ENCODE measurements around the gene FKBP8. TPM values are rescaled to one million over a fixed set of nuclear protein-coding genes. Genes with fewer than 3 reads are reported as not detected.

Gene FKBP8
- total RNA-seq, 1 donor from 2014 or later: 246 TPM

DNA sequence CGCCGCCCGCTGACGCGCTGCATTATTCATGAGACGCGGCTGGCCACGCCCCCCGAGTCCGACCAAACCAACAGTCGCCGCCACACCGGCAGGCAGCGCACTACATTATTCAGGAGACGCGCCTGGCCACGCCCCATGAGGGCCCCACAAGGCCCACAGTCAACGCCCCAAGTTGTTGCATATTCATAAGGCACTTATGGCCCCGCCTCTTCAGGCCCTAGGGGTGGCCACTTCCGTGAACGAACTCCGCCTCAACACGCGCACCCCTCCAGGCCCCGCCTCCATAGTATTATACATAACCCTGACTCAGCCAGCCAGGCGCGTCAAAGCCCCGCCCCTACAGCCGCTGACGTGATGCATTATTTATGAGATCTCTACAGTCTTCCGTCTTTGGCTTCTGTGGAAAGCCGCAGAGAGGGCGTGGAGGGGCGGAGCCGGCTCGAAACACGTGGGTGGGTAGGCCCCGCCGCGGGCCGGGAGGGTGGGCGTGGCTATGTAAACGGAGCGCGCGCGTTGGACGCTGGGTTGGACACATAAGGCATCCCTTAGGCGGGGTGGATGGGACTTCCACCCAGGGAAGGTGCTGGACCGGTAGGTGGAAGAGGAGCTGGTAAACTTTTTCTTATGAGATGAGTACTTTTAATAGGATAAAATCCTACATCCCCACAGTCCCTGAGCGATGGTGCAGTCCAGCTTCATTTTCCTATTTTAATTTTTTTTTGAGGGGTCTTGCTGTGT, 21.1 kb downstream of the FKBP8 start:
- H3K9ac ChIP-seq (ENCODE audit: low read length): peak overlapping the region; percentile 100
- no peaks in the 10 kb centered on the region for H3K9me3 Mint-ChIP-seq (ENCODE audit: unreplicated experiment)
- H2AFZ ChIP-seq (ENCODE audit: low read depth, low read length): peak overlapping the region; percentile 40

GRCh38 chr19:18521692-18522123, 21.7 kb downstream of the FKBP8 start, which contains the start of gene ELL:
Gene ELL (minus strand): TSS chr19:18522070. CDS start chr19:18522055, 15 bp downstream.
- peaks cover 4% of the 10 kb centered on the region for H3K4me1 Mint-ChIP-seq (ENCODE audit: low read depth, unreplicated experiment)
- H3K27me3 ChIP-seq (ENCODE audit: insufficient read depth, low read length): no peaks in the 10 kb centered on the region
- no peak for DNase-seq (ENCODE audit: low read depth)
- peak within 1 kb of the TSS; percentile 98 for H3K27ac Mint-ChIP-seq (ENCODE audit: unreplicated experiment)
- no peaks in the 10 kb centered on the region for H3K36me3 ChIP-seq (ENCODE audit: insufficient read depth, low read length)
- H3K36me3 Mint-ChIP-seq (ENCODE audit: low read depth, unreplicated experiment): peaks cover 2% of the 10 kb centered on the region
- peak within 1 kb of the TSS; percentile 100 for H3K9ac ChIP-seq (ENCODE audit: low read length)
- peak within 1 kb of the TSS; percentile 97 for H3K4me3 Mint-ChIP-seq (ENCODE audit: unreplicated experiment)
- H3K27me3 Mint-ChIP-seq (ENCODE audit: low read depth, unreplicated experiment): no peaks in the 10 kb centered on the region
- peak within 1 kb of the TSS; percentile 99 for H3K27ac ChIP-seq (ENCODE audit: low read depth, low read length)
- peak within 1 kb of the TSS; percentile 82 for H2AFZ ChIP-seq (ENCODE audit: low read depth, low read length)
- peak within 1 kb of the TSS; percentile 93 for H3K4me3 ChIP-seq (ENCODE audit: insufficient read depth, low read depth, low read length)
- peaks cover 14% of the 10 kb centered on the region for H3K4me1 ChIP-seq (ENCODE audit: insufficient read depth, low read length)
- no peak for TF ChIP-seq EZH2 (IDR thresholded peaks at IDR 0.05; ENCODE audit: insufficient read depth, low read length)
- TF ChIP-seq, protein P1, sequence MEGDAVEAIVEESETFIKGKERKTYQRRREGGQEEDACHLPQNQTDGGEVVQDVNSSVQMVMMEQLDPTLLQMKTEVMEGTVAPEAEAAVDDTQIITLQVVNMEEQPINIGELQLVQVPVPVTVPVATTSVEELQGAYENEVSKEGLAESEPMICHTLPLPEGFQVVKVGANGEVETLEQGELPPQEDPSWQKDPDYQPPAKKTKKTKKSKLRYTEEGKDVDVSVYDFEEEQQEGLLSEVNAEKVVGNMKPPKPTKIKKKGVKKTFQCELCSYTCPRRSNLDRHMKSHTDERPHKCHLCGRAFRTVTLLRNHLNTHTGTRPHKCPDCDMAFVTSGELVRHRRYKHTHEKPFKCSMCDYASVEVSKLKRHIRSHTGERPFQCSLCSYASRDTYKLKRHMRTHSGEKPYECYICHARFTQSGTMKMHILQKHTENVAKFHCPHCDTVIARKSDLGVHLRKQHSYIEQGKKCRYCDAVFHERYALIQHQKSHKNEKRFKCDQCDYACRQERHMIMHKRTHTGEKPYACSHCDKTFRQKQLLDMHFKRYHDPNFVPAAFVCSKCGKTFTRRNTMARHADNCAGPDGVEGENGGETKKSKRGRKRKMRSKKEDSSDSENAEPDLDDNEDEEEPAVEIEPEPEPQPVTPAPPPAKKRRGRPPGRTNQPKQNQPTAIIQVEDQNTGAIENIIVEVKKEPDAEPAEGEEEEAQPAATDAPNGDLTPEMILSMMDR (IDR thresholded peaks at IDR 0.05; ENCODE audit: insufficient read depth, low read depth, low read length): no peak
- H3K79me2 ChIP-seq (ENCODE audit: insufficient read depth, low read length): peaks cover 49% of the 10 kb centered on the region
- H3K4me2 ChIP-seq (ENCODE audit: low read length): peak within 1 kb of the TSS; percentile 99
- no peak for FAIRE-seq
- no peaks in the 10 kb centered on the region for H3K9me3 ChIP-seq (ENCODE audit: insufficient read depth, low read depth, low read length)
- H3K9me3 Mint-ChIP-seq (ENCODE audit: unreplicated experiment): no peaks in the 10 kb centered on the region
- peaks cover 38% of the 10 kb centered on the region for H4K20me1 ChIP-seq (ENCODE audit: insufficient read depth, low read length)

More for the DNA sequence above, 21.1 kb downstream of the FKBP8 start:
- TF ChIP-seq EZH2 (IDR thresholded peaks at IDR 0.05; ENCODE audit: insufficient read depth, low read length): no peak
- TF ChIP-seq, protein P1 (IDR thresholded peaks at IDR 0.05; ENCODE audit: insufficient read depth, low read depth, low read length): no peak
- H3K4me2 ChIP-seq (ENCODE audit: low read length): peak overlapping the region; percentile 60
- Mint-ChIP-seq H3K36me3 (ENCODE audit: low read depth, unreplicated experiment) (peaks cover 2% of the 10 kb centered on the region), H3K27me3 (ENCODE audit: low read depth, unreplicated experiment) (no peaks in the 10 kb centered on the region), H3K4me3 (ENCODE audit: unreplicated experiment) (peak overlapping the region; percentile 97), H3K4me1 (ENCODE audit: low read depth, unreplicated experiment) (peaks cover 4% of the 10 kb centered on the region), H3K27ac (ENCODE audit: unreplicated experiment) (peak overlapping the region; percentile 88)
- H3K4me3 ChIP-seq (ENCODE audit: insufficient read depth, low read depth, low read length): peak overlapping the region; percentile 93
- peaks cover 14% of the 10 kb centered on the region for H3K4me1 ChIP-seq (ENCODE audit: insufficient read depth, low read length)
- H3K27ac ChIP-seq (ENCODE audit: low read depth, low read length): peak overlapping the region; percentile 99
- no peaks in the 10 kb centered on the region for H3K36me3 ChIP-seq (ENCODE audit: insufficient read depth, low read length)
- H4K20me1 ChIP-seq (ENCODE audit: insufficient read depth, low read length): peaks cover 33% of the 10 kb centered on the region
- H3K79me2 ChIP-seq (ENCODE audit: insufficient read depth, low read length): peaks cover 44% of the 10 kb centered on the region
- FAIRE-seq: peak; percentile 45
- no peaks in the 10 kb centered on the region for H3K27me3 ChIP-seq (ENCODE audit: insufficient read depth, low read length)
- peak; percentile 99 for DNase-seq (ENCODE audit: low read depth)
- no peaks in the 10 kb centered on the region for H3K9me3 ChIP-seq (ENCODE audit: insufficient read depth, low read depth, low read length)
